ENCODE data around the gene METTL25.
A peak's percentile ranks its signal among the peaks of the same experiment; 100 is the strongest.

Gene METTL25

DNA sequence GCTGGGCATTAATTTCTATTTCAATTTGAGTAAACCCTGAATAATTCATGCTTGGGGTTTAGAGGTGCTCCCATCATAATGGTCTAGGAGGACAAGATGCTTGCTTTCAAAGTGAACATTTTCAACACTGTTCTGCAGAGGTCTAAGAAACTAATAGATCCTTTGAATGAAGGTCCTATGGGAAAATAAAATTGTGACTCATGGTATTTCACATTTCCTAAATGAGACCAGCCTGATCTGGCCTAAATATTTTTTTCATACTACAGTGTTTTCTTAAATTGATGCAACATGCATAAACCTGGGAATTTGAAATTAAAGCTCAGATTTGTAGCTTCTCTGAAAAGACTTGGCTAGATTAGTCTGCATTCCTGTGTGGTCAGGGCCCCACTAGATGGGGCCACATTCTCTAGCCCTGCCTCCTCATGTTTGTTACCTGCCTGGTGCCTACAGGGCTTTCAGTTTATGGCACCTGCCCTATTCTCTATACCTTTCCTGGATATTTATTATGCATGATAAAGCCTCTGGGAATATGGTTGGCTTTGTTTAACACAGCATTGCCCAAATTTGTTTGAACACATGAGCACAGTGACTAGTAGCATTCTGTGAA lies 112.7 kb downstream of the METTL25 start:
- no peak for DNase-seq (ENCODE audit: low spot score)

DNA sequence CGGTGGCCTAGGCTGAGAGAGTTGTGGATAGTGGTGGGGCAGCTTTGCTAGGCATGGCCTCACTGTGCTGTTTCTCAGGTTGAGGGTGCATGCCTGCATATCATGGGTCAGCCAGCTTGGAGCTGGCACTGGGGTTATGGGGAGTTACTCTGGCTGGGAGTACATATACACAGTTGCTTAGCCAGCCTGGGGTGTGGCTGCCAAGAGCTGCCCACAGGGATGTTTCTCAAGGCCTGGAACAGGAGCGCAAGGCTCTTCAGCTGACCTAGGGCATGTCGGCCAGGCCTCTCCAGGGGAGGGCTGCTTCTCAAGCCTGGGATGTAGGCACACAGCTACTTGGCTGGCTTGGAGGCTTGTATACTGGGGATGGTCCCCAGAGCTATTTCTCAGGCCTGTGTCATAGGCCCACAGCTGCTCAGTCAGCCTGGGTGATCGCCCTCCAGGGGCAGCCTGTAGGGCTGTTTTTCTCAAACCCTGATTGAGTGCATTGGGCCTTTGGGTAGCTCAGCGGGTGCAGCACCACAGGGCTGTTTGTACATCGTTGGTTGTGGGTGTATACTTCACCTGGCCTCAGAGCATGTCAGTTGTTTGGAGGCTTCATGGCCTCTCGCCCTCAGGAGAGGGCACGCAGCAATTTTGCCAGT lies 114.9 kb downstream of the METTL25 start:
- no peak for DNase-seq (ENCODE audit: low spot score)

DNA sequence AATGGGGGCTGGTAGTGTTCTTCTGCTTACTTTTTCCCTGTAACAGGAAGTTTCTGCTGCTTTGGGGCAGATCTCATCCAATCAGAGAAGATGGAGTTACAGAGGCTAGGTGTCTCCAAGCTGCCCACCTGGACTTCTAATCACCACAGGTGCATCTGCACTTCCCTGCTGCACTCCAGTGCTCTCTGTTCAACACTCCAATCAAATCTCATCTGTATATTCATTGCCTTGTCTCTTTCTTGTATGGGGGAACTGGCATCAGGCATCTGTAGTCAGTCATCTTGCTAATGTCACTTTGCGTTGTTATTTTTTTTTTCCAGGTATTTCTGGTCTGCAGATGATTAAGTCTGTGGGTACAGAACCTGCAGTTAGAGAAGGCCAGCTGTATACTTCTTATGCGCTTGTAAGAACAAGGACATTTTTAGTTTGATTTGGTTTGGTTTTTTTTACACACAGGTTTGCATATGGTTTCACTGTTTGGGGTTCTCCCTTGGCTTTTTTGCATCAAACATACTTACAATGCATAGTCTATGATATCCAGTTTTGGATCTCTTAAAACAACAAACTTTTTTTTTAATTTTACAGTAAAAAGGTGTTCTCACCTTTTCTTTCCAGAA lies 116.0 kb downstream of the METTL25 start:
- DNase-seq (ENCODE audit: low spot score): no peak

DNA sequence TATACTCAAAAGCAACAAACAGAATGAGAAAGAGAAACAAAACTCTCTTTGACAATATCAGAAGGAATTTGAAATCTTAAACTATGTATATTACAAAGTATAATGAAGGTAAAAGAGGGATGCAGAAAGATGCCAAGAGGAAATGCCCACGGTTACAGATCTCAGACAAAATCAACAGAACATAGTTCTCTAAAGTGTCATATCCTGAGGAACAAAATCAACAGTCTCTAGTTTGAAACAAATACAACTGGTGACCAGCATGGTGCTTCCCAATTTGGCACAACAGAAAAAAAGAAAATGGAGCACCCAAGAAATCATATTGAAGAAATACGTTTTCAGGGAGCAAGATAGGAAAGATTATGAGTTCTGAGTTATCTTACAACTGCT lies 116.5 kb downstream of the METTL25 start:
- no peak for DNase-seq (ENCODE audit: low spot score)

DNA sequence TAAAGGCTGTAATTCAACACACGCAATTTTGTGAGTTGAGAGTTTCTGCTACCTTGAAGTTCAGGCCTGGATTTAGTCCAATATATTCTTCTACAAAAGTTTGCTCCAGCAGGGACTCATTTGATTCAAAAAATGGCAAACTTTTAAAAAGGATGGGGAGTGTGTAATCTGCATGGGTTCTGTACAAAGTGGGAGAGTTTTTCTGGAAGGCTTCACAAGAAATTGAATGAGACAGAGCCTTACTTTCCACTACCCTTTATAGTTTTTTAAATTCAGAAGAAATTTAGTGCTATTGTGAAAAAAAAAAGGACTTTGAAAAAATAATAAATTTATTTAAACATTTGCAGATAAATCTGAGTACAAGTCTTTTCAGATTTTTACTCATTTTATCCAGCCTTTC lies 116.9 kb downstream of the METTL25 start:
- DNase-seq (ENCODE audit: low spot score): no peak

DNA sequence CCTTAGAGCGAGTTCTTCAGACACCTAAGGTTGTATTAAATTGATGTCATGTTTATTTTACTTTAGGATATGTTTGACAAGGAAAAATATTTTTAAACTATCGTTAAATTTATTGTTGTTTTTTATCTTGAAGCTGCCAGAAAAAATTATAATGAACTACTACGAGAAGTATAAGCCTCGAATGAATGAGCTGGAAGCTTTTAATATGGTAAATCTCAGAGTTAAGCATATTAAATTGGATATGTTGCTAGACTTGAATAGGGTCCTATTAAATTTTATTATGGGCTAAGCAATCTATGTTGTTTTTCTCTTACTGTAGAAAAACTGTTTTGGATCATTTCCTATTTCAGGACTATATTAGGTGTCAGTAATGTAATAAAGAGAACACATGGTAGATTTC lies 118.2 kb downstream of the METTL25 start:
- DNase-seq (ENCODE audit: low spot score): no peak

DNA sequence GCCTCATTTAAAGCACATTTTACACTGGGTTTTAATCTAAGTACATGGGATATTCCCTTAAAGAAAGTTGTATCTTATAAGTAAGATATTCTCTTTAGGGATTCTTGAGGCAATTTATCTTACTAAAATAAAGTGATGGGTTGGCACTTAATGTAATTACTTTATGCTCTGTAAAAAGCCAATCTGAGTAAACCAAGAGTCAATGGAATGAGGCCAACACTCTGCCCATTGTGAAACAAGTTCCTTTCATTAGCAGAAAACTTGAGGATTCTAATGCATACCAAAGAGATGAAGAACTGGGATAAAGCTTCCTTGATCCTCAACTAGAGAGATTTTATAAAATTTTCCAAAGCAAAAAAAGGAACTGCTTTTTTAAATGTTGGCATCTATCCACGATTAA lies 121.2 kb downstream of the METTL25 start:
- DNase-seq (ENCODE audit: low spot score): no peak

DNA sequence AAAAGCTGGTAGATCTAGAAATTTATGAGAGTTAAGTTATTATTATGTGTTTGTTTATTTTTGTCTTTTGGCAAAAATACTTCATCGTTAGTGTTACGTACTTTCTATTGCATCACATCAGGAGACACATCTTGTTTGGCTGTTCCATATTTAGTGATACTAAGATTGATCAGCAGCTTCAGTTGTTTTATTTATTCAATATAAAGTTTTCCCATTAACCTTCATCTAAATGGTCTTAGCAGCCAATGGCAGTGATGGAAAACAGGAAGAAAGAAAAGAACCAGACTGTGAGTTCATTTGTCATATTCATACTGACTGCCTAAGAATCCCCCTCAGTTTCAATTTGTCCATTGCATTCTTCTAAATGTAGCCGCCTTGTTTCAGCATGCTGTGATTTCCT lies 122.3 kb downstream of the METTL25 start:
- no peak for DNase-seq (ENCODE audit: low spot score)

DNA sequence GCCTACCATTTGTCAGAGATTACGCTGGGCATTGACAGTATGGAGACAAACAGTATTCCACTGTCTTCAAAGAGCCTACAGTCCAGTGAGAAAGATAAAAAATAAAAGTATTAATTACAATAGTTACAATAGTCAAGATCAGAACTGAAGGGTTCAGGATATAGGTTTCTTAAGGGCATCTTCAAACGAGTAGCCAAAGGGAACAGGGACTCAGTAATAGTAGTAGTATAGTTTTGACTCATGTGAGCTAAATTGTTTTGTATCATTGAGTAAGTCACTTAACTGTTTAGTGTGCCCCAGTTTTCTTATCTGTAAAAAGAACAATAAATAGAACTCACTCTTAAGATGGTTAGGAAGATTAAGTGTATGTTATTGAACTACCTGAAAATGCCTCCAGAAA lies 123.6 kb downstream of the METTL25 start:
- no peak for DNase-seq (ENCODE audit: low spot score)

DNA sequence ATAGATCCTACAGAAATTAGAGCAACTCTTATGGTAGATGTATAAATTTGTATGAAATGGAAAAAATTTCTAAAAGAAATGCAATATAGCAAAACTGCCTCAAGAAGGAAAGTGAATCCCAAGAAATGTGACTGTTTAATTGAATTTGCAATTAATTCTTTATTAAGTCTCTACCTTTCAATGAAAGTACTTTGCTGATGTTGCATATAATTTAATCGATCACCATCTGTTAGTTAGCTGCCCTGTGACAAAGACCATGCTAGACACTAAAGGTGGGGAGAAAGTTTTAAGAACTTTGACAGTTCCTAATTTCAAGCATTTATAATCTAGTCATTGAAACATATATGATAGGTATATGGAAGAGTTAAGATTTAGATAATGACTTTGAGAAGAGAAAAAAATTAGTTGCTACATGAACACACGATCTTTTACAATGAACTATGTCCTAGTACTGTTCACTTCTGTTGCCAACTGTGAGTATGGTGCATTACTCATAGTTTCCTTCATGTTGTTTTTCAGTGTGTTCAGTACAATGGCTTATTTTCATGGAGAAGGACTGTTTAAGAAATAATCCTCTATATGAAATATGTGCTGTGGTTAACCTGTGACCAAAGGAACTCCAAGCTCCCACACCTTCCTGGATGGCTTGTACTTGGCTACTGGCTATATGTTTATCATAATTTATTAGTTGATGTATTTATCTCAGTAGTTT lies 128.4 kb downstream of the METTL25 start:
- peak; percentile 12 for DNase-seq (ENCODE audit: low spot score)

DNA sequence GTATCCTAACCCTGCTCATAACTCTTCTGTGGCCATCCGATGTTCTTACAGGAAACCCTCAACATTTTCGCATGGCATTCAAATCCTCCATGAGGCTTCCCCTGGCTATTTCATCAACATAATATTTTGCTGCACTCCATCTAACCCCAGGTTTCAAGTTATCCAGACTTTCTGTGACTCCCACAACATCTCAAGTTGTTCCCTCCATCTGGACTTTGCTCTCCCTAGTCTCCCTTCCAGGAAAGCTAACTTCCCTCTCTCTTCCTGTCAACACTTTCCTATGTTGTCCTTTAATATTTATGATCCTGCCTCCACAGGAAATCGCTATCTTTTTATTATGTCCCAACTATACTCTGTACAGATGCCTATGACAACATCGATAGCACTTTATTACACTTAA lies 146.1 kb downstream of the METTL25 start:
- DNase-seq (ENCODE audit: low spot score): no peak

DNA sequence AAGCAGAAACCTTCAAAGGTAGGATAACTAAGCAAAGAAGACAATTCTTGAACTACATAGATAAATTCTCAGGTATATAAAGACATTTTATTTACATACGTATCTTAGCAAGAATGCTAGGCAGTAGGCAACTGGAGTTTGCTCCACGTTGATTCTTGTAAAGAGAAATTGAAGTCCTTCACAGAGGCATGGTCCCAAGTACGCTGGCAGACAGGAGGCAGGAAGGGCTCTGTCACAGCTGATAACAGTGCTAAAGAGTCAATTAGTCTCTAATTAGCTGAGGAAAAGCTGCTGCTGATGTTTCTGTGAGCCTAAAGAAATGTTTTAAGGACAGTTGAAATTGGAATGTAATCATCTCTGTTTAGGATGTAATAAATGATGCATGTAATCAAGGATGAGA lies 146.8 kb downstream of the METTL25 start:
- DNase-seq (ENCODE audit: low spot score): no peak

DNA sequence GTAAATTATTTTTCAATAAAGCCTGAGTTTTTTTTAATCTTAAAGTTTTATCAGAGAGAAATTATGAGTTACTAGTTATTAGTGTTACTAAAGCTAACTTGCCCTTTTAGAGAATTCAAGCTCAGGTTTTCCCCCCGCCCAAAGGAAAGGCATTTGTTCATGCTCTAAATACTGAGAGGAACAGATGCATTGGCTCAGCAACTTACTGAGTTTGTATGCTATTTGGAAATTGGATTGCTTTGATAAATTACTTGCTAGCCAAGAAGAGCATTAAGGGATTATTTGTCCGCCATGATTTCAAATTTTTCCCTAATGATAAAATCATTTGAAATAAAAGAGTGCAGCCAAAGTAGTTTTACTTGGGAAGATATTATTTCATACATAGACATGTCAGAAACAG lies 149.4 kb downstream of the METTL25 start:
- no peak for DNase-seq (ENCODE audit: low spot score)

DNA sequence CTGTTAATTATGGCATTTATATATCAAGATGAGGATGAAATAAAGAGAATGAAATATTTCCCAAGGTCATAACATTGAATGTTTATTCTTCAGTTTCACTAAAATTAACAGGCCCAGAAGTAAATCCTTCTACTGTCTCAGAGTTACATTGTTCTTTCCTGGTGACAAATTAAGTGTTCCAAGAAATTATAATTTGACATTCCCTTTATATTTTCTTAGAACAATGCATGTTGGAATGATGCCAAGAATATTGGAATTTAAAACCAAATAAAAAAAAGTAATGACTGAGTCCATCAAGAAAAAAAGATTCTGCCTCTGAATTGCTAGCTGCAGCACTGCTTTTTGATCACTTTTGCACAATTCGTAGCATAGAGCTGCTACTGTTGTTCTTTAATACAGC lies 152.1 kb downstream of the METTL25 start:
- DNase-seq (ENCODE audit: low spot score): no peak

DNA sequence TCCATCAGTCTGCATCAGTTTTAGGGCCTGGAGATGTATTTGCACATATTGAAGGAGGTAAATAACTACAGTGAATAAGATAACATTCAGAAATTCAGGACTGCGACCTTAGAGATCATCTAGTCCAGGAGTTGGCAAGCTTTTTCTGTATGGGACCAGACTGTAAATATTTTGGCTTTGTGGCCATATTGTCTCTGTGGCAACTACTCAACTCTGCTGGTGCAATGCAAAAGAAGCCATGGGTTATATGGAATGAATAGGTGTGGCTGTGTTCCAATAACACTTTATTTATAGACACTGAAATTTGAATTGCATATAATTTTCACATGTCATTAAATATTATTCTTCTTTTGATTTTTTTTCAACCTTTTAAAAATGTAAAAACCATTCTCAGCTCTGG lies 156.6 kb downstream of the METTL25 start:
- no peak for DNase-seq (ENCODE audit: low spot score)

DNA sequence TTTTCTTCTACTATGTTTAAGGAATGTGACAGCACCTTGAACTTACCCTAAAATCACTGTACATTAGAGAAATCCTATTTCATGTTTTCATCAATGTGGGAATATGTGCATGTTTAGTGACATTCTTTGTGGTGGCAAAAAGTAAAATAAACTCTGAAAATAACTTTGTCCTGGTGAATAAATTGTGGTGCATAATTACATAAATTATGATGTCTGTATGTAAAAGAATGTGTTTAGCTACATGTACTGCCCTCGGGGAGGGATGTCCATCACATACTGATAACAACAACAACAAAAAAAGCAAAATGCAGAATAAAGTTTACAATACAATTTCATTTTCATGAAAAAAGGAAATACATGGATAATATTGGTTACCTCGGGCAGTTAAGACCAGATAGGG lies 157.3 kb downstream of the METTL25 start:
- DNase-seq (ENCODE audit: low spot score): no peak

DNA sequence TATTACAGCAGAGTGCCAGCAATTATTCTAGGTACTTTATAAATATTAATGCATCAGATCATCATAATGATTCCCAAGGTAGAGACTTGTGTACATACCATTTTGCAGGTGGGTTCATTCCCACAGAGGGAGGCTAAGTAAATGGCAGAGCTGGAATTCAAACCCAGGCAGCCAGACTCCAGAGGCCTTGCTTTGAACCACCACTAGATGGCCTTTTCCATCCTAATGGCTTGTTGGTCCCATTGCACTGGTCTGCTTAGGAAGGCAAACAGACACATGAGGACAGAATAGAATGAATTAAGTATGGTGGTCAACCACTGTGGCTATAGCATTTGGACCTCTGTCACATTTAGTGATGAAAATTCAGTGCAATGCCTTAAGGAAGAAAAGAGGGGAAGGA lies 158.7 kb downstream of the METTL25 start:
- peak; percentile 46 for DNase-seq (ENCODE audit: low spot score)

DNA sequence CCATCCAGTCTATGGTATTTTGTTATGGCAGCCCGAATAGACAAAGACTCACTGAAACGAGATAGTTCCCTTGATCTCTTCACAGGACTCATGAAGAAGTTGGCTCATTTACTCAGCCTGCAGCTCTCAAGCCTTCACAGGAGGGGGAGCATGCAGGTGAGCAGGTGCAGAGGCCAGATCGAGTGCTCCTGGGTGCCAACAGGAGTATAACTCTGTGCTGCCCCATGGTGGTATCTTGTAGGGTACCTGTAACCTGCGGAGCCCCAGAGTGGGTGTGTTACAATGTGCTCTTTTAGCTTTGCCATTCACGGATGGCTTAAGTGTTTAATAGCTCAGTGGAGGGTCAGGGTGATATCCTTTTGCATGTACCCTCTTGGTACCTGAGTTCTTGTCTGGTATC lies 159.5 kb downstream of the METTL25 start:
- DNase-seq (ENCODE audit: low spot score): no peak

DNA sequence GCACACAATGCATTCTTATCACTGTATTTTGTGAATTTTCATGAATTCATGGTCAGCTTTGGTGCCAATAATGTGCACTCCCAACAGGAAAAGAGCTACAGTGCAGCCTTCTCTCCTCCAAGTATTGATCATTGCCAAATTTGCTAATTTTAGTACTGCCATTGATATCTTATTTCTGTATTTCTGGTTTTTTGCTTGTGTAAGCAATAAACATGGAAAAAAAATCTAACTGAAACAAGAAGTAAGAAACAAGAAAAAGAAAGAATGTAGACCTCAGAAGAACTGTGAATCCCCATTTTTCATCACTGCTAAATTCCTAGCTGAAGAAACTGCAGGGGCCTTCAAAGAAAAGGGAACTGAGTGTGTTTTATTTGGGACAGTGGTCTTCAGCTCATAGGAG lies 161.2 kb downstream of the METTL25 start:
- no peak for DNase-seq (ENCODE audit: low spot score)

DNA sequence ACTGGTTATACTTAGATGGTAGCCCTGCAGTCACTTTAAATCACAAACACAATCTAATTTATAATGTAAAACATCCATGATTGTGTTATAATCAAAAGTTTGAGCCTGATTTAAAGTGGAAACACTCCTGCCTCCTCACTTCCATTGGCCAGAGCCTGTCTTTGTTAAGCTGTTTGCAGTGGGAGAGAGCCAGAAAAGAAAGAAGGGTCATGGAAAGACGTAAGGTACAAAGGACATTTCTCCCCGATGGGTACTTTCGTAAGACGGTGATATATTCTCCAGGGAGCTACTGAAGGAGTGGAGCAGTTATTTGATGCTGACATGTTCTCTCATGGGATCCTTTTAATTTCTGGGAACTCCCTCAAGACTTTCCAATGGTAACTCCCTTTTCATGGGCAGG lies 164.0 kb downstream of the METTL25 start:
- DNase-seq (ENCODE audit: low spot score): no peak

DNA sequence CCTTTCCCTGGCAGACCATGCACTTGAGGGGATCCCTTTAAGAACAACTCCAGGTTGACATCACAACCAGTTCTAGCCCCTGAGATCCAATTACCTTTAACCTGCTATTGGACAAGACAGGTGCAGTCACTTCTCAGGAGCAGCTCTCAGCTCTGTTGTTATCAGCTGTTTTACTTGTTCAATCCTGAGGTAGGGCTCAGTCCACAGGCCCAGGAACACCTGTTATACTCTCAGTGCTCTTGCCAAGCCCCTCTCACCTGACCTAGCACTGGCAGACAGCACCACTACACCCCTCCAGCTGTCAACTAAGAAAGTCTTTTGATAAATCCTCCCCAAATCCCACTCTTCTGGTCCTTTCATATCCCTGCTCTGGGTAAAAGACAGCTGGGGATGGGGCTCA lies 164.4 kb downstream of the METTL25 start:
- DNase-seq (ENCODE audit: low spot score): no peak

DNA sequence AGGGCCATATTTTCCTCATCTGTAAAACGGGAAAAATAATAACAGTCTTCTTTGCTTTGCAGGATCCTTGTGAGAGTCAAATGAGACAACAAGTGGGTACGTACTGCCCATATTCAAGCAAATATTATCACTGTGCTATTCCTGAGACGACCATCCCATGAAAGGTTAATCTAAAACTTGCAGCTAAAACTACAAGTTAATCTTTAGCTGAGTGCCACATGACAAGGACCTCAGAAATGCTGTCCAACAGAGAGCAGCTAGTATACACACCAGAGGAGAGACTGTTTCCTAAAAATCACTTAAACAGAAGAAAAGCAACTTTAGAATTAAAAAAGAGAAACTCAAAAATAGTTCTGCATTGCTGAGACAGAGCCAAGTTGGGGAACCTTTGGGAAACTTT lies 165.7 kb downstream of the METTL25 start:
- DNase-seq (ENCODE audit: low spot score): no peak

DNA sequence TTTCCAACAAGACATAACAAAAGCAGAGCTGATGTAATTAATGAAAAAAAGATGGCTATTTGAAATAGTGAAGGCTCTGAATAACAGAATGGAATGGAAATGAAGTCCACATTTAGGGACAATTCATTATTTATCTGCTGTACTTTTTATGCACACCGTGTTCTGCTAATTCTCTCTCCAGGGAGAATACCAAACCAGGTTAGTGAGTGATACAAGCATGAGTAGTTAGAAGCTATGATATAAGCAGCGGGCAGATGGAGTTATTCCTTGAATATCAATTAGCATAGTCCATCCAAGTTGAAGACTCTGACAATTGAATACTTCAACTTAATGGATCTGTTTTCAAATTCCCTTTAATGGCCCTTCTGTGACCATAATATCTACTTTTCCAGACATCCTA lies 166.3 kb downstream of the METTL25 start:
- DNase-seq (ENCODE audit: low spot score): no peak

All from RKO (cell line).